Activated CD4-positive, alpha-beta T cell treated with anti-CD3 and anti-CD28 coated beads, Interleukin-2, Interleukin-6, amounts not matched to agents 100 ng/mL and 50 ng/mL, durations not matched to agents 16 hours and 8 hours (primary cell): ENCODE measurements around the gene CFL1.

Experiments
- DNase-seq: peaks from one replicate; pipeline ENCODE4 v3.0.0-alpha.2; 2020

The CFL1 gene

DNA sequence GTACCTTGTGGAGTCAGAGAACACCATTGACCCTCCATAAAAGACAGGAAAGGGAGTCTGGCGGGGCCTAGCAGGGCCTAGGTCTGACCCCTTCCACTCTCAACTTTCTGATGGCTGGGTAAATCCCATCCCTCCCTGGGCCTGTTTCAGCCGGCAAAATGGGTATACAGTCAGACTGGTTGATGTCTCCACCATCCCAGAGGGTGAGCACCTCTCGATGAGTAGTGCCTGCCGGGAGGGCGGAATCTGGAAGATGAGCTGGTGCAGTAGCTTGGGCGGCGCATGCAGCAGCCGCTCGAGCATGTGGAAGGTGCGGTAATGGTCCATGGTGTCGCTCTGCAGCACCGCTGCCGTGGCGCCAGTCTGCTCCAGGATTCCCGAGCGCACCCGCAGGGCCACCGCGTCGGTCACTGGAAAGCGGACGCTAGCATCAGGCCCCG, 29.8 kb upstream of the CFL1 start:
- DNase-seq: no peak

DNA sequence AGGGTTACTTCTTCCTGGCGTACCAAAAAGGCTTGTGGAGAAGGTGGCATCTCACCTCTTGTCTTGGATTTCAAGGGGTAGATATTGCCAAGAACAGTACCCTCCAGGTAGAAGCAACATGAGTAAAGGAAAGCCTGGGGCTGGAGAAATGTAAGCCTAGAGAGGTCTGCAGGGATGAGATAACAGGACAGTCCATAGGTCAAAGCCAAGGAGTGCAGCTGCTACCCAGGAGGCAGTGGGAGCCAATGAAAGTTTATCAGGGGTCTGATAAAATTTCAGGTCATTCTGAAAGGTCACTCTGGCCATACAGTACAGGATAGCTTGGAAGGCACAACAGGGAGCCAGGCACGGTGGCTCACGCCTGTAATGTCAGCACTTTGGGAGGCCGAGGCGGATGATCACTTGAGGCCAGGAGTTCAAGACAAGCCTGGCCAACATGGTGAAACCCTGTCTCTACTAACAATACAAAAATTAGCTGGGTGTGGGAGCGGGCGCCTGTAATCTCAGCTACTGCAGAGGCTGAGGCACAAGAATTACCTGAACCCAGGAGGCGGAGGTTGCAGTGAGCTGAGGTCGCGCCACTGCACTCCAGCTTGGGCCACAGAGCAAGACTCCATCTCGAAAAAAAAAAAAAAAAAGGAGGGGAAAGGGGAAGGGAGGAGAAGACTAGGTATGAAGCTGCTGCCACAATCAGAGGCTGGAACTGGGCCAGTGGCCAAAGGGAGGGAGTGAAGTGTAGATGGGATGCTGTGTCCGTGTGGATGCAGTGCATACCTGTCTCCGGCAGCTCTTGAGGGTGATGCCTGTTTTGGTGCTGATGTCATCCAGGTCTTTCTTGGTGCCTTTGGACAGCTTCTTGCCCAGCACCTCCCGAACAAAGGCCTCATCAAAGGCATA, 29.1 kb upstream of the CFL1 start:
- no peak for DNase-seq

DNA sequence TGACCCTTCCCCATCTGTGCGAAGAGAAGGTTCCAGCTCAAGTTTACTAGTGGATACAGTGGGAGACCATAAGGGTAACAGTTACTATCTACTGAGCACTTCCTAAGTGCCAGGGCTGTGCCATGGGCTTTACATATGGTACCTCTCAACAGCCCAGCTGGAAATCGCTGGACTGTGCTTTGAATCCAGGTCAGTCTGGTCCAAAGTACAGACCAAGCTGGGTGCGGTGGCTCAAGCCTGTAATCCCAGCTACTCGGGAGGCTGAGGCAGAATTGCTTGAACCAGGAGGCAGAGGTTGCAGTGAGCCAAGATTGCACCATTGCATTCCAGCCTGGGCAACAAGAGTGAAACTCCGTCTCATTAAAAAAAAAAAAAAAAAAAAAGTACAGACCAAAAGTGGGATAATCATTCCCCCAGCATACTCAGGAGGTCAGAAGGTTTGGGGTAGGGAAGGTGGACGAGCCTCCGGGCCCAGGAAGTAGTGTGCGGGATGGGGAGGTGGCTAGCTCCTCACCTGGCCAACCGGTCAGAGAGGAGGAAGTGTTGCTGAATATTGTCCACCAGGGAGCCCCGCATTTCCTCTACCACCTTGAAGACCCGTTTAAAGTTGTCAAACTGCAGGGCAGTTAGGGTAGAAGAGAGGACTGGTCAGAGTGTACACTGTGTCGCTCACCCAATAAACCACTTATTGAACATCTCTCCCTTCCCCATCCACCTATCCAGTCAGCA, 28.0 kb upstream of the CFL1 start:
- no peak for DNase-seq

DNA sequence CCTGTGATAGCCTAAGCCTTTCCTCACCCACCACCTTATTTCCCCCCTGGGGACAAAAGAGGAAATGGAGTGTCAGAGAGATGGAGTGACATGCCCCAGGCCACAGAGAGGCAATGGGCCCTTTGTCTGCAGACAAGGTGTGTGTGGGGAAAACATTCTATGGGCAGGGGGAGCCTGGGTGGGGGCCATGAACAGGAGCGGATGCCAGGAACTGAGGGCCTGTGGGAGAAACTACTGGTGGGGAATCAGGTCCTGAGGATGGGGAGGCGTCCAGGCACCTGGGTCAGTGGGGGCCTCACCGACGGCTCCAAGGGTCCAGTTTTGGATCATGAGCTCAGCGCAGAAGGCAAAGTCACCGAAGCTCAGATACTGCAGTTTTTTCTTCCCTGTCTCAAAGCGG, 27.3 kb upstream of the CFL1 start:
- no peak for DNase-seq

DNA sequence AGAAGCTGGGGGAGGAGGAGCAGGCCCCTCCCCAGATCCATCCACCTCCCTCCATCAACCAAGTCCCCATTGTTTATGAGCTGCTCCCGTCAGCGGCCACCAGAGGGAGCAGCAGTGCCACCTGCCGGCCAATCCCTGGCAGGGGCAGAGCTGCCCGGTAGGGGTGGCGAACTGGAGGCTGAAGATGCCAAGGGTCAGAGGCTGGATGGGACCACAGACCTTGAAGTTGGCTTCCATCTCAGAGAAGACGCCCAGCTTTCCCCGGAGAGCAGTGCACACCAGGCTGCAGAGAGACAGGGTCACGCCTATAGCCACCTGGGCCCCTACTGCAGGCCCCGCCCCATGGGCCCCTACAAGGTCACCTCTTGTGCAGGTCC, 26.7 kb upstream of the CFL1 start:
- DNase-seq: peak; percentile 89

DNA sequence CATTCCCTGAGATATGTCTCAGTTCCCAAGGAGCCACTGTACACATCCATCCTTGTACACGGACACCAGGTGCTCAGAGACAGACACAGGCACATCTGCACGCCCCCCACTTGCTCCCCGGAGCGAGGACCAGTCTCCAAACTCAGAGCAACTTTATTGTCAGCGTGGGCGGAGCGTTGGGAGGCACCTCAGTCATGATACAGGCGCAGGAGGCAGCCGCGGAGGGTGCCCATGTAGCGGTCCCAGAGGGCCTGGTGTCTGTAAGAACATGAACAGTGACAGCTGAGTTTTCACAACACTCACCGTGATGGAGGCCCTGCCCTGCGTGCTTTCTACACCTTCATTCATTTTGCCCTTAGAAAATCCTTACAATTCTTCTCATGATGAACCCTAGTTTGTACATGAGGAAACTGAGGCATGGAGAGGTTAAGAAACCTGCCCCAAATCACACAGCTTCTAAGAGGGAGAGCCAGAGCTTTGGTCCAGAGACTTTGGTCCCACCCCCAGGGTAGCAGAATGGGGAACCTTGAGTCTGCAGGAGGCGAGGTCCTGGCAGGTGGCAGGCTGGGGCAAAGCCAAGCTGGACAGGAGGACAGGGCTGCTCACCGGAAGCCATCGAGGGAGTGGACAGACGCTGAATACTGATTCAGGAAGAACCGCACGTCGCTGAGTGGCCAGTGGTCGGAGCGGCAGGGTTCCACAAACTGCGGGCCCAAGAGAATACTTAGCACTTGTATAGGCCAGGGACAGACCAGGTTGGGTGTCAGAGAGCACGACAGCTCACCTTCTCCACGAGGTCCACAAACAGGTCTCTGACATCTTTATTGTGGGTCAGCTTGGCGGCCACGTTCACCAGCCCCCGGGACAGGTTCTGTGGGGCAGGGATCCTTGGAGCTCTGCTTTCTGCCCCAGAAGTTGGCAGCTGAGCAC, 26.1 kb upstream of the CFL1 start:
- no peak for DNase-seq

DNA sequence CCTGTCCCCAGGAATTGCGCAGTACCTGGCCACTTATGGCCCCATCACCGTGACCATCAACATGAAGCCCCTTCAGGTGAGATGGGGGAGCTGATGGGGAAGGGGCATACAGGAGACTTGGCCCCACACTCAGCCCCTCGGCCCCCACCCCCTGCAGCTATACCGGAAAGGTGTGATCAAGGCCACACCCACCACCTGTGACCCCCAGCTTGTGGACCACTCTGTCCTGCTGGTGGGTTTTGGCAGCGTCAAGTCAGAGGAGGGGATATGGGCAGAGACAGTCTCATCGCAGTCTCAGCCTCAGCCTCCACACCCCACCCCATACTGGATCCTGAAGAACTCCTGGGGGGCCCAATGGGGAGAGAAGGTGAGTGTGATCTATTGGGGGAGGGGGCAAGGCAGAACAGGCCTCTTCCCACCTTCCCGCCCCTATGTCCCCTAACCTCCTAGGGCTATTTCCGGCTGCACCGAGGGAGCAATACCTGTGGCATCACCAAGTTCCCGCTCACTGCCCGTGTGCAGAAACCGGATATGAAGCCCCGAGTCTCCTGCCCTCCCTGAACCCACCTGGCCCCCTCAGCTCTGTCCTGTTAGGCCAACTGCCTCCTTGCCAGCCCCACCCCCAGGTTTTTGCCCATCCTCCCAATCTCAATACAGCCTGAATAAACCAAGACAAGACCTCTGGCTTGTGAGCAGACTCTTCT, 25.2 kb upstream of the CFL1 start:
- DNase-seq: no peak

DNA sequence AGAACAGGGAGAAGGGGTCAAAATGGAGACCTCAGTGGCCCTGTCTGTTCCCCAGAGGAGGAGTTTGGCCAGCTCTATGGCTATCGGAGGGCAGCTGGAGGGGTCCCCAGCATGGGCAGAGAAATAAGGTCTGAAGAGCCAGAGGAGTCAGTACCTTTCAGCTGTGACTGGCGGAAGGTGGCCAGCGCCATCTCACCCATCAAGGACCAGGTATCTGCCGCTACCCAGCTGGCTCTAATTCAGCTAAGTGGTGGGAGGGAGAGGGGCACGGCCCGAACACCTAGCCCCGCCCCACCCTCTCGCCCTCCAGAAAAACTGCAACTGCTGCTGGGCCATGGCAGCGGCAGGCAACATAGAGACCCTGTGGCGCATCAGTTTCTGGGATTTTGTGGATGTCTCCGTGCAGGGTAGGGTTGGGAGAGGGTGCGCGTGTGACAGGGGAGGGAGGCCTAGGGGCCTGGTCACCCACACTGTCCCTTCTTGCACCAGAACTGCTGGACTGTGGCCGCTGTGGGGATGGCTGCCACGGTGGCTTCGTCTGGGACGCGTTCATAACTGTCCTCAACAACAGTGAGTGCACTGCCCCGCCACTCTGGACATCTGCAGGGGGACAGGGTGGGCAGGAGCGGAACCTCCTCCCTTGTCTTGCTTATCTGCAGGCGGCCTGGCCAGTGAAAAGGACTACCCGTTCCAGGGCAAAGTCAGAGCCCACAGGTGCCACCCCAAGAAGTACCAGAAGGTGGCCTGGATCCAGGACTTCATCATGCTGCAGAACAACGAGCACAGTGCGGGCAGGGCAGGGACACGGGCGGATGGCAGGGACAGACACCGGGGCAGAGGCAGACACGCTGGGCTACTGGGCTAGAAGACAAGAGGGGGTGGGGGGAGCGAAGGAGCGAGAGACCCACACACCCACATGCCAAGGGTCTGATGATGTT, 24.4 kb upstream of the CFL1 start:
- no peak for DNase-seq

DNA sequence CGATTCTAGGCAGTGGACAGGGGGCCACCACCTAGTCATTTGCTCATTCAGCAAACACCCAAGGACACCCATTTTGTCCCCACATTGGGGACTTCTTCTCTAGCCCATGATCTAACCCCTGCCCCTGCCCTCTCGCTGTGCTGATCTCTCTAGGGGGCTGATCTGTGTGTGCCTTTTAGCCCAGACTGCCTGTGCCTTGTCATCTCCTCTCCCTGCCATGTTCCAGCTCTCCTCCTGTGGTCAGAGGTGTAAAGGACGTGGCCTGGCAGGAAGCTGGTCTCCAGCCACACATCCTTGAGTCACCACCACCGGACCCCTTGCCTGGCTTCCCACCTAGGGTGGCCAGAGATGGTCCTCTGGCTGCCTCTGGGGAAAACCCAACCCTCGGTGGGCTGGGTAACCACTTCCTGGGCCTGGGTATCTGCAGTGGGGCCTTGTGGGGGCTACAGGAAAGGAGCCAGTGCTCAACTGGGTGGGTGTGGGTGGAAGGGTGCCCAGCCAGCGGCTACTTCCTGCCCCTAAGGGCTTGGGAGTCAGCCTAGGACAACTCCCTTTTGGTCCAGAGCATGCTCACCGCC, 23.0 kb upstream of the CFL1 start:
- DNase-seq: no peak

DNA sequence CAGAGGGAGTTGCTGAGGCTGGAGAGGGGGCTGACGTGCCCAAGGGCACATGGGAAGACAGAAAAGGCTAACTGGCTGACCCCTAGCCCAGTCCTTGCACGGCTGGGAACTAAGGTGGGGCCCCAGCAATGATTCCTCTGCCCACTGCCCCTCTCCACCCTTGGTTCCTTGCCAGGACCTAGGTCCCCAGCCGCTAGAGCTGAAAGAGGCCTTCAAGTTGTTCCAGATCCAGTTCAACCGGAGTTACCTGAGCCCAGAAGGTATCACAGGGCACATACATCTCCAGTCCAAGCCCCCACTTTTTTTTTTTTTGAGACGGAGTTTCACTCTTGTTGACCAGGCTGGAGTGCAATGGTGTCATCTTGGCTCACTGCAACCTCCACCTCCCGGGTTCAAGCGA, 22.0 kb upstream of the CFL1 start:
- no peak for DNase-seq

DNA sequence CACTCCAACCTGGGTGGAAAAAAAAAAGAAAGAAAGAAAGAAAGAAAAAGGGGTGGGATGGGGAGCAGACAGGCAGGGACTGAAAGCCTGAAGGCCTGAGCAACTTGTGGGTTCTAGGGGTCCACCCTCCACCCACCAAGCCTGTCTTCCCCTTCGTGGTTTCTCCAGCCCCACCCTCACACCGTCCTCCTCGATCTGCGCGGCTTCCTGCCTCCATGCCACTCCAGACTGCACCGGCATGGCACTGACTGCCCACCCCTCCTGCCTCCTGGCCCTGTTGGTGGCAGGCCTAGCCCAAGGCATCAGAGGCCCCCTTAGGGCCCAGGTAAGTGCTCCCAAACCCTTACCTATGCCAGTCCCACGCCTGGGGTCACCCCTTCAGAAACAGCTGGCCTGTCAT, 21.6 kb upstream of the CFL1 start, which contains the start of gene CTSW:
Gene CTSW, plus strand, starts transcription at position 221 of the 400 bp plus-strand sequence. Its CDS starts 18 bp downstream, at position 239.
- no peak for DNase-seq

DNA sequence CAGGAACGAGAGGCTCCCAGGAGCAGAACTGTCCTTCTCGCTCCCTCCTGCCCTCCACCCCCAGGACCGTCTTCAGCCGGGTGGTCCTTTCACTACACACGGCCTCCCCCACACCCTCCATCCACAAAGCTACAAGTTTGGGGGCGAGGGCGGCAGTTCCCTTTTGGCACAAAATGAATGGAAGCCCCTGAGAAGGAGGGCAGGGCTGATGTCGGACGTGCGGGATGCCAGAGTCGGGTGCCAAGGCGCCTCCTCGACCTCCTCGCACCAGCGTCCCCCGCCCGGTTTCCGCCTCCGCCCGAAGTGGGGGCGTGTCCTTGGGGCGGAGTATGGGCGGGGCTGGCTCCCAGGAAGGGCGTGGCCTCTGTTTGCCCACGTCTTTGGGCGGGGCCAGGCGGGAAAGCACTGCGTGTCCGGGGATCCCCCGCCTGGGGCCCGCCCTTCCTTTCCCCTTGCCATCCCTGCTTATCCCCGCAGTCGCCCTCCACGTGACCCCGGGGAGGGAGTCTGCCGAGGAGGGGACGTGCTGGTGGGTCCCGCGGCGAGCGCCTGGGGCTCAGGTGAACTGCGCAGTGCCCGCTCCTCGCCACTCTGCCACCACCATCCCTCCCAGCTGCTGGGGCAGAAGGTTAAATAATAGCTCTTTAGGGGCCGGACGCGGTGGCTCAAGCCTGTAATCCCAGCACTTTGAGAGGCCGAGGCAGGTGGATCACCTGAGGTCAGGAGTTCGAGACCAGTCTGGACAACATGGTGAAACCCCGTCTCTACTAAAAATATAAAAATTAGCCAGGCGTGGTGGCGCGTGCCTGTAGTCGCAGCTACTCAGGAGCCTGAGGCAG, 15.6 kb upstream of the CFL1 start:
- DNase-seq: peak; percentile 98

DNA sequence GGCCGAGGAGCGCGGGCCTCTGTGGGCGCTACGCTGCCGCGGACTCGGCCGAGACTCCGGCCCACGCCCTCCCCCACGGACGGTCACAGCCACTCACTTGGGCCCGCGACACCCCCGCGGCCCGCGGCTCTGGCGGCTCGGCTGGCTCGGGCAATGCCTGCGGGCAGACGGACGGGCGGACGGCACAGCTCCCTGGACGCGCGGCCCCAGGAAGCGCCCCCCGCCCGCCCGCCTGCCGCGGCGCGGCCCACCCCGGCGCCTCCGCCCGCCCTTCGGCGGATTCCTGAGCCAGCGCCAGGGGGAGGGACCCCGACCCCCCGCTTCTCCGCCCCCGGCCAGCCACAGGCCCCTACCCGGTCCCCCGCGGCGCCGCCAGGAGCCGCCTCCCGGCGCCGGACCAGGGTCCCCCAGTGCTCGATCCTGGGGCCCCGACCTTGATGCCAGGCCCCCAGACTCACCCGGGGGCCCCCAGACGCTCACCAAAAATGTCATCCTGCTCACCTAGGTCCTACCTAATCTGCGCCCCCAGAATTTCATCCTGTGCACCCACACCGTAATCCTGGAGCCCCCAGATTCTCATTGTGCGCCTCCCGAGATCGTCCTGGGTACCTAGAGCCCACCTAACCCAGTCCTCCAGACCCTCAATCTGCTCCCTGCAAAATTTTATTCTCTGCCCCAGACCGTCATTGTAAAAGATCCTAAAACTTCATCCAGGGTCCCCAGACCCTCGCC, 14.8 kb upstream of the CFL1 start, which contains the start of gene EFEMP2:
Gene EFEMP2, minus strand, starts transcription at position 215 of the 732 bp plus-strand sequence. CDS start 446 bp downstream, outside the sequence.
- DNase-seq: no peak

DNA sequence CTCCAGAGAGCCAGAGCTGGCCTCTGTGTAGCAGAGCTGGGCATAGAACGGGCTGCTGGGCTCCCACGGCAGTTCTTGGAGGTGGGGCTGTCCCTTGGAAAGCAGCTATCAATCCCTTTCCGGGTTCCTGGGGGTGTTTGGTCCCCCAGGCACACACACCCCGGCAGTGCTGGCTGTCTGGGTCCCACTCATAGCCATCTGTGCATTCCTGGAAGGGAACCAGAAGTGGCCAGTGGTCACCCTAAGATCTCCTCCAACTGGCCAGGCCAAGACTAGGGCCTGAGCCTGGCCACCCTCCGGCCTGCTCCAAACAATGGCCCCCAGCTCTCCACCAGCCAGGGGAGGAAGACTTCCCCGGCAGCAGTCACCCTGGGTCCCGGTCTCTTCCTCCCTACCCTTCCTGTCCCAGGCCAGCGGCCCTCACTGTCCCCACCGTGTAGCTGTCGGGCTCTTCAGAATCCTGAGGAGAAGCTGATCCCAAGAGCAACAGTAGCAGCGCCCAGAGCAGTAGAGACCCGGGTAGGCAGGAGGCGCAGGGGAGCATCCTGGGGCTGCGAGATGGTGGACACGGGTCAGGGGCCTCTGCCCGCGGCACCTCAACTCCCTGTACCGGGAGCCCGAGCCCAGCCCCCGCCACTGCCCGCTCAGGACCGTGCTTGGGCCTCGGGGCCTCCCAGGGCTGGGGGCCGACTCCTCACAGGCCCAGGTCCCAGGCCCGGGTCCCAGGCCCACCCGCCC, 14.0 kb upstream of the CFL1 start:
- DNase-seq: no peak

DNA sequence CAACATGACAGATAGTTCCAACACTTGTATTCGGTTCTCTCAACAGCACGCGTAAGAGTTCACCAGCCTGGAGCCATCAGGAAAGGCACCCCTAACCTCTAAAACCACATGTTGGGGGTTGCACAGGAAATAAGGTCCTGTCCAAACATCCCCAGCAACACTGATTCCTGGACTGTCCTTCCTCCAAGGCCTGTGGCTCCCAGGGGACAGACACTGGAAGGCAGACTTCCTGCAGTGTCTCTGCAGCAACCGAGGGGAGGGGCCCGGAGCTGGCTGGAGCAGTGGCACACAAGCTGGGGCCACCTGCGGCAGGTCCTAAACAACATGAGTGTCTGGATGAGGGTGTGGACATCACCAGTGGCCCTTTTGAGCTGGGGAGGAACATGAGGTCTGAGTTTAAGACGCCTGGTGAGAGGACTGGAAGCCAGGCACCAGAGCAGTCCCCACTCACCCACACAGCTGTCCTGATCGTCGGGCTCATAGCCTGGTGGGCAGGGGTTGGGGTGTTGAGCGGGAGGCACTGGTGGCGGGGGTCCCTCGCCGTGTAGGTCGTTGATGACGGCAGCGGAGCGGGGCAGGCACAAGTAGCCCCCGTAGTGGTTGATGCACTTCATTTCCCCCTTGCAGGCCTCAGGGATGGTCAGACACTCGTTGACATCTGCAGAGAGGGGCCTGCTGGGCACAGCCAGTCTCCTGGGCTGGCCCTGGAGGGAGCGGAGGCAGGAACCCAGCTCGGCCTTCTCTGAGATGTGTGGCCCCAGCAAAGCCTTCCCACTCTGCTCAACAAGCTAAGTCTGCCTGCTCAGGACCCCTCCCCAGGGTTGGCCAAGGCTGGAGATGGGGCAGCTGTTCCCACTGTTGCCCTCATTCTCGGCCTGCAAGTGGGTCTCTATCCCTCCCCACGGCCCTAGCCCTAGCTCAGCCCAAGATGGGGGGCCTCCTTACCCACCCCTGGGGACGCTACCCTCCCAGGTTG, 13.0 kb upstream of the CFL1 start:
- DNase-seq: no peak

DNA sequence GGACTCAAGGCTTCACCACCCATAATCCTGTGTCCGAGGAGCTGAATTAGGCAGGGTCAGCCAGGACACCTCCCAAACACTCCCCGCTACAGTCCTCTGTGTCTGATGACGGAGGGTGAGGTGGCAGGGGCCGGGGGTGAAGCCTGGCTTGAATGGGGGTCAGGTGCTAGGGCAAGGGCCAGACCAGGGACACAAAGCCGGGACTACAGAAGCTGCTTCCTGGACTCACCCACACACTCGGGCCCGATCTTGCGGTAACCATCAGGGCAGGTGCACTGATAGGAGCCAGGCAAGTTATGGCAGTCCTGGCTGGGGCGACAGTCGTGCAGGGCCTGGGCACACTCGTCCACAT, 12.3 kb upstream of the CFL1 start:
- no peak for DNase-seq
